ENCODE measurements around the gene SLC6A13. TPM values are rescaled to one million over a fixed set of nuclear protein-coding genes. Genes with fewer than 3 reads are reported as not detected.
A peak's percentile ranks its signal among the peaks of the same experiment; 100 is the strongest.
"Not testable (repeated sequence)": the region's sequence is repeated elsewhere in the genome, so short reads cannot be mapped to it uniquely, and the experiment has no call there.

Gene SLC6A13
- polyA plus RNA-seq, 5 donors, result 1.9 to 3.9 (median 2.2) TPM

- no peak for DNase-seq
These were observed 64.5 kb downstream of the SLC6A13 start for GRCh38 chr12:197911-198695.

GRCh38 chr12:197347-197746 lies 65.3 kb downstream of the SLC6A13 start:
- DNase-seq, result no peak

- no peak for DNase-seq
These were observed 66.2 kb downstream of the SLC6A13 start for GRCh38 chr12:196436-196835.

- no peak for DNase-seq
These were observed 66.7 kb downstream of the SLC6A13 start for GRCh38 chr12:195951-196350.

- no peak for DNase-seq
These were observed 67.5 kb downstream of the SLC6A13 start for GRCh38 chr12:195156-195555.

GRCh38 chr12:194276-194675 lies 68.4 kb downstream of the SLC6A13 start:
- no peak for DNase-seq

GRCh38 chr12:193261-193660 lies 69.4 kb downstream of the SLC6A13 start:
- no peak for DNase-seq

GRCh38 chr12:191541-191940 lies 71.1 kb downstream of the SLC6A13 start:
- no peak for DNase-seq

GRCh38 chr12:190881-191280 lies 71.8 kb downstream of the SLC6A13 start:
- no peak for DNase-seq

- no peak for DNase-seq
These were observed 73.0 kb downstream of the SLC6A13 start for GRCh38 chr12:189622-189962.

- peak; percentile 62 to 66 for DNase-seq
These were observed 73.6 kb downstream of the SLC6A13 start for GRCh38 chr12:188910-189621.

GRCh38 chr12:187986-188909 lies 74.4 kb downstream of the SLC6A13 start:
- not testable (repeated sequence) for DNase-seq

- DNase-seq, result no peak
These were observed 76.5 kb downstream of the SLC6A13 start for GRCh38 chr12:186006-186625.

- no peak for DNase-seq
These were observed 77.1 kb downstream of the SLC6A13 start for GRCh38 chr12:185576-185955.

- DNase-seq, result no peak
These were observed 77.6 kb downstream of the SLC6A13 start for GRCh38 chr12:184811-185575.

- DNase-seq, result no peak
These were observed 80.2 kb downstream of the SLC6A13 start for GRCh38 chr12:182381-182892.

- no peak for DNase-seq
These were observed 80.7 kb downstream of the SLC6A13 start for GRCh38 chr12:181921-182320.

GRCh38 chr12:180445-180844 lies 82.2 kb downstream of the SLC6A13 start:
- DNase-seq, result no peak

GRCh38 chr12:179885-180284 lies 82.8 kb downstream of the SLC6A13 start:
- no peak for DNase-seq

- no peak for DNase-seq
These were observed 83.3 kb downstream of the SLC6A13 start for GRCh38 chr12:179131-179884.

Measured in right lung (tissue), 5 donors.